ENCODE data around the gene RBFOX2.

The RBFOX2 gene

GRCh38 chr22:36015155-36015810 lies 13.3 kb downstream of the RBFOX2 start:
- Histone ChIP-seq H3K4me3 (ENCODE audit: low read length) (no peak overlapping the region), H3K36me3 (ENCODE audit: control insufficient read depth, insufficient read depth, low read length) (no peaks in the 10 kb centered on the region), H3K27ac (ENCODE audit: low read depth, low read length) (peak overlapping the region; percentile 68), H3K9ac (ENCODE audit: low read length) (no peak overlapping the region), H3K4me1 (ENCODE audit: control insufficient read depth, insufficient read depth, low read length) (peaks cover 45% of the 10 kb centered on the region), H3K27me3 (ENCODE audit: control insufficient read depth, insufficient read depth, low read length) (no peaks in the 10 kb centered on the region)

GRCh38 chr22:36014546-36015074 lies 14.0 kb downstream of the RBFOX2 start:
- Histone ChIP-seq H3K27ac (ENCODE audit: low read depth, low read length) (no peak overlapping the region), H3K4me1 (ENCODE audit: control insufficient read depth, insufficient read depth, low read length) (peaks cover 51% of the 10 kb centered on the region), H3K4me3 (ENCODE audit: low read length) (no peak overlapping the region), H3K27me3 (ENCODE audit: control insufficient read depth, insufficient read depth, low read length) (no peaks in the 10 kb centered on the region), H3K36me3 (ENCODE audit: control insufficient read depth, insufficient read depth, low read length) (no peaks in the 10 kb centered on the region), H3K9ac (ENCODE audit: low read length) (no peak overlapping the region)

- H3K27me3 ChIP-seq (ENCODE audit: control insufficient read depth, insufficient read depth, low read length): no peaks in the 10 kb centered on the region
- no peak overlapping the region for H3K9ac ChIP-seq (ENCODE audit: low read length)
- H3K27ac ChIP-seq (ENCODE audit: low read depth, low read length): no peak overlapping the region
- H3K36me3 ChIP-seq (ENCODE audit: control insufficient read depth, insufficient read depth, low read length): no peaks in the 10 kb centered on the region
- H3K4me1 ChIP-seq (ENCODE audit: control insufficient read depth, insufficient read depth, low read length): peaks cover 51% of the 10 kb centered on the region
- H3K4me3 ChIP-seq (ENCODE audit: low read length): no peak overlapping the region
These were observed 16.3 kb downstream of the RBFOX2 start for GRCh38 chr22:36012332-36012731.

- Histone ChIP-seq H3K36me3 (ENCODE audit: control insufficient read depth, insufficient read depth, low read length) (no peaks in the 10 kb centered on the region), H3K9ac (ENCODE audit: low read length) (no peak overlapping the region), H3K4me1 (ENCODE audit: control insufficient read depth, insufficient read depth, low read length) (peaks cover 47% of the 10 kb centered on the region), H3K27ac (ENCODE audit: low read depth, low read length) (peak overlapping the region; percentile 66), H3K27me3 (ENCODE audit: control insufficient read depth, insufficient read depth, low read length) (no peaks in the 10 kb centered on the region), H3K4me3 (ENCODE audit: low read length) (no peak overlapping the region)
These were observed 17.7 kb downstream of the RBFOX2 start for GRCh38 chr22:36010882-36011281.

GRCh38 chr22:36010090-36010489 lies 18.5 kb downstream of the RBFOX2 start:
- no peak overlapping the region for H3K9ac ChIP-seq (ENCODE audit: low read length)
- H3K4me3 ChIP-seq (ENCODE audit: low read length): no peak overlapping the region
- peaks cover 49% of the 10 kb centered on the region for H3K4me1 ChIP-seq (ENCODE audit: control insufficient read depth, insufficient read depth, low read length)

GRCh38 chr22:36009085-36009484 lies 19.5 kb downstream of the RBFOX2 start:
- H3K27ac ChIP-seq (ENCODE audit: low read depth, low read length): peak overlapping the region; percentile 62

More at GRCh38 chr22:36010090-36010489, 18.5 kb downstream of the RBFOX2 start:
- Histone ChIP-seq H3K27me3 (ENCODE audit: control insufficient read depth, insufficient read depth, low read length) (no peaks in the 10 kb centered on the region), H3K36me3 (ENCODE audit: control insufficient read depth, insufficient read depth, low read length) (no peaks in the 10 kb centered on the region), H3K27ac (ENCODE audit: low read depth, low read length) (peak overlapping the region; percentile 50)

GRCh38 chr22:36008565-36008964 lies 20.1 kb downstream of the RBFOX2 start:
- peak overlapping the region; percentile 62 for H3K27ac ChIP-seq (ENCODE audit: low read depth, low read length)
- peaks cover 50% of the 10 kb centered on the region for H3K4me1 ChIP-seq (ENCODE audit: control insufficient read depth, insufficient read depth, low read length)
- no peak overlapping the region for H3K9ac ChIP-seq (ENCODE audit: low read length)
- no peak overlapping the region for H3K4me3 ChIP-seq (ENCODE audit: low read length)
- H3K36me3 ChIP-seq (ENCODE audit: control insufficient read depth, insufficient read depth, low read length): no peaks in the 10 kb centered on the region
- H3K27me3 ChIP-seq (ENCODE audit: control insufficient read depth, insufficient read depth, low read length): no peaks in the 10 kb centered on the region

More at GRCh38 chr22:36009085-36009484, 19.5 kb downstream of the RBFOX2 start:
- H3K36me3 ChIP-seq (ENCODE audit: control insufficient read depth, insufficient read depth, low read length): no peaks in the 10 kb centered on the region
- no peak overlapping the region for H3K4me3 ChIP-seq (ENCODE audit: low read length)
- H3K9ac ChIP-seq (ENCODE audit: low read length): no peak overlapping the region
- H3K27me3 ChIP-seq (ENCODE audit: control insufficient read depth, insufficient read depth, low read length): no peaks in the 10 kb centered on the region
- peaks cover 50% of the 10 kb centered on the region for H3K4me1 ChIP-seq (ENCODE audit: control insufficient read depth, insufficient read depth, low read length)

GRCh38 chr22:36008131-36008530 lies 20.5 kb downstream of the RBFOX2 start:
- no peaks in the 10 kb centered on the region for H3K27me3 ChIP-seq (ENCODE audit: control insufficient read depth, insufficient read depth, low read length)
- H3K36me3 ChIP-seq (ENCODE audit: control insufficient read depth, insufficient read depth, low read length): no peaks in the 10 kb centered on the region
- peaks cover 50% of the 10 kb centered on the region for H3K4me1 ChIP-seq (ENCODE audit: control insufficient read depth, insufficient read depth, low read length)
- H3K4me3 ChIP-seq (ENCODE audit: low read length): no peak overlapping the region
- no peak overlapping the region for H3K9ac ChIP-seq (ENCODE audit: low read length)
- peak overlapping the region; percentile 62 for H3K27ac ChIP-seq (ENCODE audit: low read depth, low read length)

- Histone ChIP-seq H3K4me1 (ENCODE audit: control insufficient read depth, insufficient read depth, low read length) (peaks cover 27% of the 10 kb centered on the region), H3K27ac (ENCODE audit: low read depth, low read length) (no peak overlapping the region), H3K4me3 (ENCODE audit: low read length) (no peak overlapping the region), H3K9ac (ENCODE audit: low read length) (no peak overlapping the region), H3K27me3 (ENCODE audit: control insufficient read depth, insufficient read depth, low read length) (no peaks in the 10 kb centered on the region), H3K36me3 (ENCODE audit: control insufficient read depth, insufficient read depth, low read length) (no peaks in the 10 kb centered on the region)
These were observed 24.5 kb downstream of the RBFOX2 start for GRCh38 chr22:36003972-36004674.

- peaks cover 25% of the 10 kb centered on the region for H3K4me1 ChIP-seq (ENCODE audit: control insufficient read depth, insufficient read depth, low read length)
- H3K27ac ChIP-seq (ENCODE audit: low read depth, low read length): no peak overlapping the region
- H3K27me3 ChIP-seq (ENCODE audit: control insufficient read depth, insufficient read depth, low read length): no peaks in the 10 kb centered on the region
- H3K9ac ChIP-seq (ENCODE audit: low read length): no peak overlapping the region
- no peak overlapping the region for H3K4me3 ChIP-seq (ENCODE audit: low read length)
- no peaks in the 10 kb centered on the region for H3K36me3 ChIP-seq (ENCODE audit: control insufficient read depth, insufficient read depth, low read length)
These were observed 25.8 kb downstream of the RBFOX2 start for GRCh38 chr22:36002718-36003260.

- no peak overlapping the region for H3K27ac ChIP-seq (ENCODE audit: low read depth, low read length)
- no peaks in the 10 kb centered on the region for H3K36me3 ChIP-seq (ENCODE audit: control insufficient read depth, insufficient read depth, low read length)
- no peak overlapping the region for H3K9ac ChIP-seq (ENCODE audit: low read length)
- H3K27me3 ChIP-seq (ENCODE audit: control insufficient read depth, insufficient read depth, low read length): no peaks in the 10 kb centered on the region
- peaks cover 29% of the 10 kb centered on the region for H3K4me1 ChIP-seq (ENCODE audit: control insufficient read depth, insufficient read depth, low read length)
- H3K4me3 ChIP-seq (ENCODE audit: low read length): no peak overlapping the region
These were observed 26.5 kb downstream of the RBFOX2 start for GRCh38 chr22:36002084-36002483.

GRCh38 chr22:35998748-35999147 lies 29.9 kb downstream of the RBFOX2 start:
- no peak overlapping the region for H3K27ac ChIP-seq (ENCODE audit: low read depth, low read length)

More at GRCh38 chr22:35998748-35999147, 29.9 kb downstream of the RBFOX2 start:
- Histone ChIP-seq H3K36me3 (ENCODE audit: control insufficient read depth, insufficient read depth, low read length) (no peaks in the 10 kb centered on the region), H3K27me3 (ENCODE audit: control insufficient read depth, insufficient read depth, low read length) (no peaks in the 10 kb centered on the region), H3K9ac (ENCODE audit: low read length) (no peak overlapping the region), H3K4me3 (ENCODE audit: low read length) (no peak overlapping the region), H3K4me1 (ENCODE audit: control insufficient read depth, insufficient read depth, low read length) (peaks cover 24% of the 10 kb centered on the region)
